Tibial nerve (tissue), 4 donors: ENCODE results near the gene CEP135.
A peak's percentile ranks its signal among the peaks of the same experiment; 100 is the strongest.

Experiments
- EP300 ChIP-seq, 2 donors: sonication (generic); formaldehyde crosslinking; IDR thresholded peaks; one replicate each; pipeline ENCODE4 v1.6.1; 2017; ENCODE audit warnings: antibody characterized with exemption in 2 of 2, mild to moderate bottlenecking in 1 of 2
- POLR2A ChIP-seq, 2 donors: fragments of 450-650 bp; IDR thresholded peaks; one replicate each; pipeline ENCODE4 v1.6.1; 2017; ENCODE audit warnings: antibody characterized with exemption in 2 of 2, mild to moderate bottlenecking in 2 of 2, moderate library complexity in 2 of 2
- TF ChIP-seq, protein P1 (sequence below), 5 experiments: fragments of 200-600 bp in 3 of 5; fragments of 450-650 bp in 2 of 5; sonication (generic) in 3 of 5; IDR thresholded peaks; one replicate each; pipeline ENCODE4 v1.5.1; 2016 to 2019; ENCODE audit warnings: antibody characterized with exemption in 5 of 5, mild to moderate bottlenecking in 3 of 5, moderate library complexity in 2 of 5

DNA sequence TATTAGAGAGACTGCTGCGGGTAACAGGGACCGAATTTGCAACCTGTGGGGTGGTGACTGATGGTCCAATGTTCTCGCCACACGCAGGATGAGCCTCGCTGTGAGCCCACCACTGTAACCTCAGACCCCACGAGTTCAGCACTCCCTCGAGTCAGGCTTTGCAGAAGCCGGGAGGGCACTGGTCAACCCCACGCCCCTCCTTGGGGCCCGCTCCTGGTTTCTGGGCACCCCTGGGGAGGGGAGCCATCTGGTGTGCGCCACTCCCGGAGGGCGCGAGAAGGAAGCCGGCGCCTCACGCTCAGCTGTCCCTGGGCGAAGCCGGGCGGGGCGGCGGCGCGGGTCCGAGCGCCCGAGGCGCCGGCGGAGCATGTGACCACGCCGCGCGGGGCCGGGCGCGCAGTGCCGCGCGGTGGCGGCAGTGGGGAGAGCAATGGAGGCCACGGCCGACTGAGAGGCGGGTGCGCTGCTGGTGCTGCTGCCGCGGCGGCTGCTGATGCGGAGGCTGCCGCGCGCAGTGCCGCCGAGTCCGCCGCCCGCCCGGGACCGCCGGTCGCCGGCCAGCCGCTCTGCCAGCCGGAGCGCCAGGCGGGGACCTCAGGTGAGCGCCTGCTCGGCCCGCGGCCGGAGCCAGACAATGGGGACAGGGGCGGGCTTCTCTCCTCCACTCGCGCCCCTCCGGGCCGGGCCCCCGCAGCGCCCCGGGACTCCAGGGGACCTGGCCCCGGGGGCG lies 100.1 kb downstream of the CEP135 start:
- no peak for TF ChIP-seq POLR2A (IDR thresholded peaks at IDR 0.05)
- TF ChIP-seq, protein P1, sequence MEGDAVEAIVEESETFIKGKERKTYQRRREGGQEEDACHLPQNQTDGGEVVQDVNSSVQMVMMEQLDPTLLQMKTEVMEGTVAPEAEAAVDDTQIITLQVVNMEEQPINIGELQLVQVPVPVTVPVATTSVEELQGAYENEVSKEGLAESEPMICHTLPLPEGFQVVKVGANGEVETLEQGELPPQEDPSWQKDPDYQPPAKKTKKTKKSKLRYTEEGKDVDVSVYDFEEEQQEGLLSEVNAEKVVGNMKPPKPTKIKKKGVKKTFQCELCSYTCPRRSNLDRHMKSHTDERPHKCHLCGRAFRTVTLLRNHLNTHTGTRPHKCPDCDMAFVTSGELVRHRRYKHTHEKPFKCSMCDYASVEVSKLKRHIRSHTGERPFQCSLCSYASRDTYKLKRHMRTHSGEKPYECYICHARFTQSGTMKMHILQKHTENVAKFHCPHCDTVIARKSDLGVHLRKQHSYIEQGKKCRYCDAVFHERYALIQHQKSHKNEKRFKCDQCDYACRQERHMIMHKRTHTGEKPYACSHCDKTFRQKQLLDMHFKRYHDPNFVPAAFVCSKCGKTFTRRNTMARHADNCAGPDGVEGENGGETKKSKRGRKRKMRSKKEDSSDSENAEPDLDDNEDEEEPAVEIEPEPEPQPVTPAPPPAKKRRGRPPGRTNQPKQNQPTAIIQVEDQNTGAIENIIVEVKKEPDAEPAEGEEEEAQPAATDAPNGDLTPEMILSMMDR (IDR thresholded peaks at IDR 0.05), result peak in 4 of 5 experiments; percentile 37 to 55 (median 49)
- no peak for TF ChIP-seq EP300 (IDR thresholded peaks at IDR 0.05)
